ENCODE data around the gene PCNX3. TPM values are rescaled to one million over a fixed set of nuclear protein-coding genes. Genes with fewer than 3 reads are reported as not detected.

Gene PCNX3
- total and polyA plus RNA-seq, 2 of the 13 experiments (the other 11 are each of a cell fraction or from before 2014, with no cell fraction given): 16.2 to 23.0 TPM

- TF ChIP-seq, protein P1, sequence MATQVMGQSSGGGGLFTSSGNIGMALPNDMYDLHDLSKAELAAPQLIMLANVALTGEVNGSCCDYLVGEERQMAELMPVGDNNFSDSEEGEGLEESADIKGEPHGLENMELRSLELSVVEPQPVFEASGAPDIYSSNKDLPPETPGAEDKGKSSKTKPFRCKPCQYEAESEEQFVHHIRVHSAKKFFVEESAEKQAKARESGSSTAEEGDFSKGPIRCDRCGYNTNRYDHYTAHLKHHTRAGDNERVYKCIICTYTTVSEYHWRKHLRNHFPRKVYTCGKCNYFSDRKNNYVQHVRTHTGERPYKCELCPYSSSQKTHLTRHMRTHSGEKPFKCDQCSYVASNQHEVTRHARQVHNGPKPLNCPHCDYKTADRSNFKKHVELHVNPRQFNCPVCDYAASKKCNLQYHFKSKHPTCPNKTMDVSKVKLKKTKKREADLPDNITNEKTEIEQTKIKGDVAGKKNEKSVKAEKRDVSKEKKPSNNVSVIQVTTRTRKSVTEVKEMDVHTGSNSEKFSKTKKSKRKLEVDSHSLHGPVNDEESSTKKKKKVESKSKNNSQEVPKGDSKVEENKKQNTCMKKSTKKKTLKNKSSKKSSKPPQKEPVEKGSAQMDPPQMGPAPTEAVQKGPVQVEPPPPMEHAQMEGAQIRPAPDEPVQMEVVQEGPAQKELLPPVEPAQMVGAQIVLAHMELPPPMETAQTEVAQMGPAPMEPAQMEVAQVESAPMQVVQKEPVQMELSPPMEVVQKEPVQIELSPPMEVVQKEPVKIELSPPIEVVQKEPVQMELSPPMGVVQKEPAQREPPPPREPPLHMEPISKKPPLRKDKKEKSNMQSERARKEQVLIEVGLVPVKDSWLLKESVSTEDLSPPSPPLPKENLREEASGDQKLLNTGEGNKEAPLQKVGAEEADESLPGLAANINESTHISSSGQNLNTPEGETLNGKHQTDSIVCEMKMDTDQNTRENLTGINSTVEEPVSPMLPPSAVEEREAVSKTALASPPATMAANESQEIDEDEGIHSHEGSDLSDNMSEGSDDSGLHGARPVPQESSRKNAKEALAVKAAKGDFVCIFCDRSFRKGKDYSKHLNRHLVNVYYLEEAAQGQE (IDR thresholded peaks at IDR 0.05; ENCODE audit: borderline replicate concordance in 1 of 2, low read depth in 1 of 2, low read length in 2 of 2): peak in 1 of 2 experiments; percentile 32; a peak in 1 of 4 replicates
- peak; percentile 23; the same call in 1 of the 2 replicates for TF ChIP-seq KMT2A (CRISPR knock-in tag; IDR thresholded peaks at IDR 0.05)
- TF ChIP-seq ZMYM4 (CRISPR knock-in tag; IDR thresholded peaks at IDR 0.05): no peak
- TF ChIP-seq ZNF432 (CRISPR knock-in tag; IDR thresholded peaks at IDR 0.05; ENCODE audit: borderline replicate concordance): no peak
- TF ChIP-seq, protein P2, sequence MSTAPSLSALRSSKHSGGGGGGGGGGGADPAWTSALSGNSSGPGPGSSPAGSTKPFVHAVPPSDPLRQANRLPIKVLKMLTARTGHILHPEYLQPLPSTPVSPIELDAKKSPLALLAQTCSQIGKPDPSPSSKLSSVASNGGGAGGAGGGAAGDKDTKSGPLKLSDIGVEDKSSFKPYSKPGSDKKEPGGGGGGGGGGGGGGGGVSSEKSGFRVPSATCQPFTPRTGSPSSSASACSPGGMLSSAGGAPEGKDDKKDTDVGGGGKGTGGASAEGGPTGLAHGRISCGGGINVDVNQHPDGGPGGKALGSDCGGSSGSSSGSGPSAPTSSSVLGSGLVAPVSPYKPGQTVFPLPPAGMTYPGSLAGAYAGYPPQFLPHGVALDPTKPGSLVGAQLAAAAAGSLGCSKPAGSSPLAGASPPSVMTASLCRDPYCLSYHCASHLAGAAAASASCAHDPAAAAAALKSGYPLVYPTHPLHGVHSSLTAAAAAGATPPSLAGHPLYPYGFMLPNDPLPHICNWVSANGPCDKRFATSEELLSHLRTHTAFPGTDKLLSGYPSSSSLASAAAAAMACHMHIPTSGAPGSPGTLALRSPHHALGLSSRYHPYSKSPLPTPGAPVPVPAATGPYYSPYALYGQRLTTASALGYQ (CRISPR knock-in tag; IDR thresholded peaks at IDR 0.05): no peak
- no peak for TF ChIP-seq PCBP2 (optimal IDR thresholded peaks at IDR 0.05; ENCODE audit: low read depth, low read length, poor library complexity, severe bottlenecking)
- no peak for TF ChIP-seq FOXJ3 (CRISPR knock-in tag; IDR thresholded peaks at IDR 0.05; ENCODE audit: borderline replicate concordance)
- TF ChIP-seq PHF5A (CRISPR knock-in tag; IDR thresholded peaks at IDR 0.05; ENCODE audit: low read depth, unreplicated experiment): peak; percentile 65
- no peak for TF ChIP-seq ZNF230 (CRISPR knock-in tag; IDR thresholded peaks at IDR 0.05)
- TF ChIP-seq FOXK2 (IDR thresholded peaks at IDR 0.05): peak; percentile 45; the same call in 1 of the 2 replicates
- no peak for TF ChIP-seq ZNF138 (CRISPR knock-in tag; IDR thresholded peaks at IDR 0.05; ENCODE audit: low read depth)
- no peak for TF ChIP-seq ZBTB14 (CRISPR knock-in tag; IDR thresholded peaks at IDR 0.05)
- TF ChIP-seq TRIM24 (CRISPR knock-in tag; IDR thresholded peaks at IDR 0.05): no peak
- 0 out of 2 replicates have a peak, but pooled peaks have one; percentile 18 for TF ChIP-seq ZMAT3 (CRISPR knock-in tag; conservative IDR thresholded peaks at IDR 0.05)
- no peak for TF ChIP-seq MIER3 (CRISPR knock-in tag; IDR thresholded peaks at IDR 0.05; ENCODE audit: borderline replicate concordance)
- peak; percentile 87 for TF ChIP-seq HNRNPLL (IDR thresholded peaks at IDR 0.05; ENCODE audit: low read depth, low read length, poor library complexity, severe bottlenecking)
- TF ChIP-seq GPN1 (CRISPR knock-in tag; IDR thresholded peaks at IDR 0.05; ENCODE audit: borderline replicate concordance): no peak
- no peak for TF ChIP-seq TEAD3 (CRISPR knock-in tag; optimal IDR thresholded peaks at IDR 0.05; ENCODE audit: borderline replicate concordance)
- no peak for TF ChIP-seq ZNF264 (CRISPR knock-in tag; IDR thresholded peaks at IDR 0.05)
- TF ChIP-seq ZNF788 (CRISPR knock-in tag; IDR thresholded peaks at IDR 0.05; ENCODE audit: borderline replicate concordance): peak; percentile 84; the same call in 1 of the 2 replicates
- TF ChIP-seq SMYD3 (CRISPR knock-in tag; IDR thresholded peaks at IDR 0.05): 0 out of 2 replicates have a peak, but pooled peaks have one; percentile 7
- TF ChIP-seq ZNF839 (CRISPR knock-in tag; IDR thresholded peaks at IDR 0.05; ENCODE audit: borderline replicate concordance): no peak
- no peak for TF ChIP-seq IKZF1 (IDR thresholded peaks at IDR 0.05)
- TF ChIP-seq SP4 (CRISPR knock-in tag; IDR thresholded peaks at IDR 0.05): peak; percentile 86; the same call in 1 of the 2 replicates
- peak; percentile 45; the same call in 1 of the 2 replicates for TF ChIP-seq ARNT2 (CRISPR knock-in tag; IDR thresholded peaks at IDR 0.05; ENCODE audit: low read depth)
Measured at GRCh38 chr11:65615229-65615949, at the start of gene PCNX3 (continued).
